ENCODE measurements around the gene COL1A2.

The COL1A2 gene

GRCh38 chr7:94439893-94440381 lies 45.2 kb downstream of the COL1A2 start:
- no peak for FAIRE-seq

GRCh38 chr7:94440451-94441039 lies 45.9 kb downstream of the COL1A2 start:
- FAIRE-seq: no peak

GRCh38 chr7:94441138-94441537 lies 46.4 kb downstream of the COL1A2 start:
- no peak for FAIRE-seq

- FAIRE-seq: no peak
Measured at GRCh38 chr7:94442639-94443038, 47.9 kb downstream of the COL1A2 start.

GRCh38 chr7:94444813-94445212 lies 50.1 kb downstream of the COL1A2 start:
- no peak for FAIRE-seq

GRCh38 chr7:94445696-94446194 lies 51.0 kb downstream of the COL1A2 start:
- no peak for FAIRE-seq

GRCh38 chr7:94446308-94446707 lies 51.6 kb downstream of the COL1A2 start:
- no peak for FAIRE-seq

GRCh38 chr7:94449151-94449725 lies 54.5 kb downstream of the COL1A2 start:
- FAIRE-seq: peak; percentile 97

- no peak for FAIRE-seq
Measured at GRCh38 chr7:94450044-94450697, 55.5 kb downstream of the COL1A2 start.

- no peak for FAIRE-seq
Measured at GRCh38 chr7:94451187-94451586, 56.5 kb downstream of the COL1A2 start.

GRCh38 chr7:94452239-94452638 lies 57.5 kb downstream of the COL1A2 start:
- no peak for FAIRE-seq

GRCh38 chr7:94453898-94454297 lies 59.2 kb downstream of the COL1A2 start:
- FAIRE-seq: no peak

GRCh38 chr7:94458041-94458440 lies 63.3 kb downstream of the COL1A2 start:
- no peak for FAIRE-seq

GRCh38 chr7:94466516-94466915 lies 71.8 kb downstream of the COL1A2 start:
- no peak for FAIRE-seq

- FAIRE-seq: no peak
Measured at GRCh38 chr7:94471604-94472003, 76.9 kb downstream of the COL1A2 start.

GRCh38 chr7:94472608-94473007 lies 77.9 kb downstream of the COL1A2 start:
- FAIRE-seq: no peak

- no peak for FAIRE-seq
Measured at GRCh38 chr7:94476251-94476840, 81.7 kb downstream of the COL1A2 start.

- FAIRE-seq: no peak
Measured at GRCh38 chr7:94477878-94478277, 83.2 kb downstream of the COL1A2 start.

GRCh38 chr7:94478648-94479214 lies 84.0 kb downstream of the COL1A2 start:
- no peak for FAIRE-seq

Measured in TTC549 (cell line).